ENCODE measurements around the gene SMAP1.

The SMAP1 gene

GRCh38 chr6:70669133-70669532, 1.4 kb downstream of the SMAP1 start:
- Histone ChIP-seq H3K4me3 (ENCODE audit: low read depth in 1 of 2, low read length in 1 of 2) (peak overlapping the region in 1 of 2 experiments; percentile 95), H3K27ac (no peak overlapping the region)
- TF ChIP-seq CTCF (IDR thresholded peaks at IDR 0.05), result no peak

GRCh38 chr6:70672549-70672948, 4.9 kb downstream of the SMAP1 start:
- no peak for TF ChIP-seq CTCF (IDR thresholded peaks at IDR 0.05)
- H3K27ac ChIP-seq, result no peak overlapping the region
- H3K27me3 ChIP-seq, result no peaks in the 10 kb centered on the region
- H3K9me3 ChIP-seq, result no peaks in the 10 kb centered on the region
- no peak overlapping the region for H3K4me3 ChIP-seq (ENCODE audit: low read depth in 1 of 2, low read length in 1 of 2)
- no peaks in the 10 kb centered on the region for H3K36me3 ChIP-seq
- peaks cover 15 to 16% of the 10 kb centered on the region in 2 experiments for H3K4me1 ChIP-seq (ENCODE audit: control insufficient read depth in 1 of 2, insufficient read depth in 1 of 2, low read depth in 1 of 2, low read length in 1 of 2)

More at GRCh38 chr6:70669133-70669532, 1.4 kb downstream of the SMAP1 start:
- H3K27me3 ChIP-seq, result no peaks in the 10 kb centered on the region
- peaks cover 21 to 23% of the 10 kb centered on the region in 2 experiments for H3K4me1 ChIP-seq (ENCODE audit: control insufficient read depth in 1 of 2, insufficient read depth in 1 of 2, low read depth in 1 of 2, low read length in 1 of 2)
- no peaks in the 10 kb centered on the region for H3K9me3 ChIP-seq
- H3K36me3 ChIP-seq, result no peaks in the 10 kb centered on the region

DNA sequence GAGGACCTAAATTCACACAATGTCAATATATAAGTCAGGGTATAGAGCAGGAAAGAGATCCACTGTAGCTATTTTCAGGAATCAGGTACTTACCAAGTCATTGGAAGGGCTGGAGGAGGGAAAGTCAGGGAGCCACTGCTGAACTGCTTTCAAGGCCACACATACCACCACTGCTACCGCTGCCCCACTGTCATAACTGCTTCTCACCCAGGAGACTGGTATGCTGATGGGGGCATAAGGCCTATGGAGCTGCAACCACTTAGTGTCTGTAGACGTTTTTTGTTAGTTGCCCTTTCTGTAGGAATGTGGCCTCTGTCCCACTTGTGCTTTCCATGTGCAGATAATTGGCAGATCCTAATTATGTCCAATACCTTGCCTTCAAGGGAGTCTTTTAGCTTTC, 5.4 kb downstream of the SMAP1 start:
- Histone ChIP-seq H3K4me3 (ENCODE audit: low read depth in 1 of 2, low read length in 1 of 2) (no peak overlapping the region), H3K9me3 (no peaks in the 10 kb centered on the region), H3K36me3 (no peaks in the 10 kb centered on the region), H3K27me3 (no peaks in the 10 kb centered on the region), H3K4me1 (ENCODE audit: control insufficient read depth in 1 of 2, insufficient read depth in 1 of 2, low read depth in 1 of 2, low read length in 1 of 2) (peaks cover 15 to 16% of the 10 kb centered on the region in 2 experiments), H3K27ac (no peak overlapping the region)
- no peak for TF ChIP-seq CTCF (IDR thresholded peaks at IDR 0.05)

DNA sequence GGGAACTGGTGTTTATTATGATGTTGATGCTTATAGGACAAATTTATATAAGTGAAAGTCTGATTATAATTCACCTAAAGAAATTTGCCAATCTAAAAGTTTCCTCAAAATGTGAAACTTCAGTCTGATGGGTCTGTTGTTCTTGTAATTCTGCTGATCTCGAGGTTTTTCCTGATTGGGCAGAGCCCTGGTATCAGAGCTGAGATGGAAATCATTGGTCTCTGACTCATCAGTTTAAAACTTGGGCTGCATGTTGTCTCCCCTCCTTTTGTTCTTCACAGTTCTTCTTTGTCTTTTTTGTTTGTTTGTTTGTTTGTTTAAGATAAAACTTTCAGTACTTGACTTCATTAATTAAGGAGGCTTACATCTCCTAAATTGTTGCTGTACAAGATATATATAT, 5.9 kb downstream of the SMAP1 start:
- H3K36me3 ChIP-seq, result no peaks in the 10 kb centered on the region
- peaks cover 11 to 13% of the 10 kb centered on the region in 2 experiments for H3K4me1 ChIP-seq (ENCODE audit: control insufficient read depth in 1 of 2, insufficient read depth in 1 of 2, low read depth in 1 of 2, low read length in 1 of 2)
- H3K9me3 ChIP-seq, result no peaks in the 10 kb centered on the region
- no peaks in the 10 kb centered on the region for H3K27me3 ChIP-seq
- no peak for TF ChIP-seq CTCF (IDR thresholded peaks at IDR 0.05)
- no peak overlapping the region for H3K27ac ChIP-seq
- no peak overlapping the region for H3K4me3 ChIP-seq (ENCODE audit: low read depth in 1 of 2, low read length in 1 of 2)

GRCh38 chr6:70675822-70676221, 8.1 kb downstream of the SMAP1 start:
- Histone ChIP-seq H3K36me3 (no peaks in the 10 kb centered on the region), H3K4me1 (ENCODE audit: control insufficient read depth in 1 of 2, insufficient read depth in 1 of 2, low read depth in 1 of 2, low read length in 1 of 2) (no peaks in the 10 kb centered on the region), H3K4me3 (ENCODE audit: low read depth in 1 of 2, low read length in 1 of 2) (no peak overlapping the region), H3K9me3 (no peaks in the 10 kb centered on the region), H3K27ac (no peak overlapping the region), H3K27me3 (no peaks in the 10 kb centered on the region)
- no peak for TF ChIP-seq CTCF (IDR thresholded peaks at IDR 0.05)

DNA sequence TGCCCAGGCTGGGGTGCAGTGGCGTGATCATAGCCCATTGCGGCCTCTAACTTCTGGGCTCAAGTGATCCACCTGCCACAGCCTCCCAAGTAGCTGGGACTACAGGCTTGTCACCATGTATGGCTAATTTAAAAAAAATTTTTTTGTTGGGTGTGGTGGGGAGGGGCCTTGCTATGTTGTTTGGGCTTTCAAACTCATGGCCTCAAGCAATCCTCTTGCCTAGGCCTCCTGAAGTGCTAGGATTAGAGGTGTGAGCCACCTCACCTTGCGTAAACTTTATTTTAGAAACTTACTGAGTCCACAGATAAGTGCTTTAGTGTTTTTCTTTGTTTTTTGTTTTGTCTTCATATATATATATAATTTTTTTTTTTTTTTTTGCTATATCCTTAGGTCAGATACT, 9.1 kb downstream of the SMAP1 start:
- Histone ChIP-seq H3K36me3 (no peaks in the 10 kb centered on the region), H3K4me3 (ENCODE audit: low read depth in 1 of 2, low read length in 1 of 2) (no peak overlapping the region), H3K9me3 (no peaks in the 10 kb centered on the region), H3K4me1 (ENCODE audit: control insufficient read depth in 1 of 2, insufficient read depth in 1 of 2, low read depth in 1 of 2, low read length in 1 of 2) (no peaks in the 10 kb centered on the region), H3K27ac (no peak overlapping the region), H3K27me3 (no peaks in the 10 kb centered on the region)
- TF ChIP-seq CTCF (IDR thresholded peaks at IDR 0.05), result no peak

Data from neutrophil (primary cell).